PFSK-1 (cell line): ENCODE data around the gene CASK.

Source experiments
- FOXP2 ChIP-seq: optimal IDR thresholded peaks from 2 replicates; pipeline ENCODE3; 2011; ENCODE audit warnings: borderline replicate concordance, control low read depth, inconsistent platforms; ENCODE audit not compliant: insufficient read depth; ENCODE audit errors: extremely low read length, extremely low read depth
- POLR2AphosphoS5 ChIP-seq: IDR thresholded peaks from 2 replicates; pipeline ENCODE4 v1.6.1; 2012; ENCODE audit warnings: low read depth, mild to moderate bottlenecking, control low read depth, low read length, moderate library complexity
- SIN3A ChIP-seq: IDR thresholded peaks from 2 replicates; pipeline ENCODE4 v1.6.1; 2012; ENCODE audit warnings: mild to moderate bottlenecking, low read length, moderate library complexity, borderline replicate concordance; ENCODE audit not compliant: insufficient read depth
- TAF1 ChIP-seq: IDR thresholded peaks from 2 replicates; pipeline ENCODE4 v1.6.1; 2012; ENCODE audit warnings: low read length, control low read depth, borderline replicate concordance; ENCODE audit not compliant: insufficient read depth
- TF ChIP-seq, protein P1 (sequence below), 2 experiments: IDR thresholded peaks; 2 replicates each; pipeline versions ENCODE4 v1.6.1 to v1.8.0; 2011 to 2012; ENCODE audit warnings: low read depth in 2 of 2, low read length in 2 of 2, control low read depth in 1 of 2, inconsistent platforms in 1 of 2, mild to moderate bottlenecking in 1 of 2, moderate library complexity in 1 of 2; ENCODE audit not compliant: insufficient read depth in 1 of 2

The CASK gene

DNA sequence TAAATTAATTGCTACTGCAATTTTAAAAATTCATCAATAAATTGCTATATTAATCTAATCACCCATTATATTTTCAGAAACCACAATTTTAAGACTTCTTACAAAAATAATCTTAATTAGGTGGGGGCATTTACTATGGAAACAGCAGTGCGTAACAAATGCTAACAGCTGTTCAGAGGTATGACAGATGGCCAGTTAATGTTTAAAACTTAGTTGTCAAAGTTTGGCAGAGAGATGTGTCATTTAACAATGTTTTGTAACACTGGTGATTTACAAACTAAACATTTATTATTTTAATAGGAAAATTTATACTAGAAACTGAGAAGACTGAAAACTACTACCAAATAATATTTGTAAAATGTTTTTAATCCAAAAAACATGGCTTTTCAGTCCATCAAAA lies 319.8 kb downstream of the CASK start:
- TF ChIP-seq, protein P1, sequence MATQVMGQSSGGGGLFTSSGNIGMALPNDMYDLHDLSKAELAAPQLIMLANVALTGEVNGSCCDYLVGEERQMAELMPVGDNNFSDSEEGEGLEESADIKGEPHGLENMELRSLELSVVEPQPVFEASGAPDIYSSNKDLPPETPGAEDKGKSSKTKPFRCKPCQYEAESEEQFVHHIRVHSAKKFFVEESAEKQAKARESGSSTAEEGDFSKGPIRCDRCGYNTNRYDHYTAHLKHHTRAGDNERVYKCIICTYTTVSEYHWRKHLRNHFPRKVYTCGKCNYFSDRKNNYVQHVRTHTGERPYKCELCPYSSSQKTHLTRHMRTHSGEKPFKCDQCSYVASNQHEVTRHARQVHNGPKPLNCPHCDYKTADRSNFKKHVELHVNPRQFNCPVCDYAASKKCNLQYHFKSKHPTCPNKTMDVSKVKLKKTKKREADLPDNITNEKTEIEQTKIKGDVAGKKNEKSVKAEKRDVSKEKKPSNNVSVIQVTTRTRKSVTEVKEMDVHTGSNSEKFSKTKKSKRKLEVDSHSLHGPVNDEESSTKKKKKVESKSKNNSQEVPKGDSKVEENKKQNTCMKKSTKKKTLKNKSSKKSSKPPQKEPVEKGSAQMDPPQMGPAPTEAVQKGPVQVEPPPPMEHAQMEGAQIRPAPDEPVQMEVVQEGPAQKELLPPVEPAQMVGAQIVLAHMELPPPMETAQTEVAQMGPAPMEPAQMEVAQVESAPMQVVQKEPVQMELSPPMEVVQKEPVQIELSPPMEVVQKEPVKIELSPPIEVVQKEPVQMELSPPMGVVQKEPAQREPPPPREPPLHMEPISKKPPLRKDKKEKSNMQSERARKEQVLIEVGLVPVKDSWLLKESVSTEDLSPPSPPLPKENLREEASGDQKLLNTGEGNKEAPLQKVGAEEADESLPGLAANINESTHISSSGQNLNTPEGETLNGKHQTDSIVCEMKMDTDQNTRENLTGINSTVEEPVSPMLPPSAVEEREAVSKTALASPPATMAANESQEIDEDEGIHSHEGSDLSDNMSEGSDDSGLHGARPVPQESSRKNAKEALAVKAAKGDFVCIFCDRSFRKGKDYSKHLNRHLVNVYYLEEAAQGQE (IDR thresholded peaks at IDR 0.05; ENCODE audit: insufficient read depth in 1 of 2, low read depth in 2 of 2, low read length in 2 of 2): no peak
- no peak for TF ChIP-seq FOXP2
- TF ChIP-seq POLR2AphosphoS5: no peak

DNA sequence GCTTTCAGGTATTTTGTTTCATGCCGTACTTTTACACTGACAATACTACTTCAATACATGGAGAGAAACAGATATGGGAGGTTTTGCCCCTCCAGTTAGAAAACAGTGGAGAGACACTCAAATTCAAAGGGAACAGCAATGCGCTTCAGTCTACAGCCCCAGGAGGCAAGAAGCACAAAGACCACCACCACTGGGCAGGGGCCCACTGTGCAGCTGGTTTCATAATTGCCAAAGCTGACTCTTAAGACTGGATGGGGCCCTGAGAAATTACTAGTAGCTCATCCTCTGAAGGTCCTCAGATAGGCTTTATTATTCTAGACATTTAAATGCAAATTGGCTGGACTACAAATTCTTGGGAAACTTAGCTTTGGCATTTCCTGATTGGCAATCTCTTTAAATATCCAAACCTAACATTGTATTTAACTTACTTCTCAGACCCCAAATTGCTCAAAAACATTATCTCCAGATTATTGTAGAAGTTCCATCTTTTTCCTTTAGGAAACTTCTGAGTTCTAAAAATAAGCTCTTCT lies 320.5 kb downstream of the CASK start:
- no peak for TF ChIP-seq POLR2AphosphoS5
- TF ChIP-seq FOXP2: no peak
- TF ChIP-seq, protein P1 (IDR thresholded peaks at IDR 0.05; ENCODE audit: insufficient read depth in 1 of 2, low read depth in 2 of 2, low read length in 2 of 2): no peak
- no peak for TF ChIP-seq TAF1
- TF ChIP-seq SIN3A: no peak

DNA sequence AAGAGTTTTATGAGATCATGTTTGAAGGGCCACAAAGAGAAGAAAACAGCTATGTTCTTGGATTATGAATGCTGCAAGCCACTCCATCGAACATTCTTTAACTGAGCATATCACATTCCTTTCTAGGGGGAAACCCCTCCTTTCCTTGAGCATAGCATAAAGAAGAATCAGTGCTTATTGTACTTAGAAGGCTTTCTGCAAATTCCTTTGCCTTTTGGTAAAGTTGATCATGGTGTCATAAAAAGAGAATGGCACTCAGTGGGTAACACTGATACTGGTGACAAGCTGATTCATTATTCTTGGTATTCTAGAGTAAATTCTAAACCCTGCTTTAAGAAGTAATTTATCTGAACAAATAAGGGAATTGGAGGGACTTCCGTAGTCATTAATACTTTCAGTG lies 323.1 kb downstream of the CASK start:
- TF ChIP-seq POLR2AphosphoS5 (no peak), TAF1 (no peak)

DNA sequence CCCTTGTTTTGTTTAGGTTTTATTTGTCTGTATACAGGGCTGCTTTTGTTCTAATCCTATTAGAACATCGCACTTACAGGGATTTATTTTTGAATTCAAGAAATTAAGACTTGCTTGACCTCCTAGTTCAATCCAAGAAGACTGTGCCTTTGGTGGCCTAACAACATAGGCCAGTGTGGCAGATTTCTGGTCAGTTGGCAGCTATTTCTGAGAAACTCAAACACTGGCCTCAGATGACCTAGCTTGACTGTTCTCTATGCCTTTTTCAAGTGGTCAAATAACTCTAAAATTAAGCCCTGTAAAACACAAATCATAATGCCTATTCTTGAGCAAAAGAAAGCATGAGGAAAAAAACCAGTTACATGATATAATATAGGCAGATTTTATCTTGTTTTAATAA lies 323.8 kb downstream of the CASK start:
- TF ChIP-seq FOXP2 (no peak), SIN3A (no peak), POLR2AphosphoS5 (no peak), TAF1 (no peak)
- TF ChIP-seq, protein P1 (IDR thresholded peaks at IDR 0.05; ENCODE audit: insufficient read depth in 1 of 2, low read depth in 2 of 2, low read length in 2 of 2): no peak

DNA sequence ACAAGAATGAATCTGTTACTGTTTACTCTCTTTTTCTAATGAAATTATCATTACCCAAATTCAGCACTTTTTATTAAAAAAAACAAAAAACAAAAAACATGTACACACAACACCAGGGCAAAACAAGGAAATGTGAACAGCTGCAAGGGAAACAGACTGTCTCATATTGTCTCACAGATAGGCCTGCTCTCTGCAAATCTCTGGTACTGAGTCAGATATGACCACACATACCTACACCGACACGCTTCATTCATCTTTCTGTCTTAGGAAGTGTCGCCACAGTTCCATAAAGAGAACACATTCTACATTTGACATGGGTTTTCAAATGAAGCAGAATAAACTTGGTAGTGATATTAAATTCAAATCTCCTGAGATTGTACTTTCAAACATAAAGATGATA lies 326.8 kb downstream of the CASK start:
- TF ChIP-seq TAF1 (no peak), SIN3A (no peak), POLR2AphosphoS5 (no peak), FOXP2 (no peak)
- TF ChIP-seq, protein P1 (IDR thresholded peaks at IDR 0.05; ENCODE audit: insufficient read depth in 1 of 2, low read depth in 2 of 2, low read length in 2 of 2): no peak
